GM23338 (cell line): ENCODE results near the gene RBM33. TPM values are rescaled to one million over a fixed set of nuclear protein-coding genes. Genes with fewer than 3 reads are reported as not detected.

Experiments
- ATAC-seq: fragments of 200-7000 bp; cut with Tn5 transposase; 3 replicates; pipeline ENCODE4 v1.9.1; 2020
- DNase-seq: peaks from one replicate; pipeline ENCODE4 v3.0.0-alpha.2; 2015; ENCODE audit warnings: low spot score
- H2AFZ ChIP-seq: fragments of 200-600 bp; sonication (generic); 2 replicates; pipeline ENCODE4 v1.8.0; 2016; ENCODE audit warnings: antibody characterized with exemption, mild to moderate bottlenecking, moderate library complexity
- H3F3A ChIP-seq: fragments of 200-600 bp; sonication (generic); replicated peaks from 2 replicates; pipeline ENCODE4 v1.8.0; 2017; ENCODE audit warnings: antibody characterized with exemption, mixed run types, low read depth
- H3K27ac ChIP-seq: fragments of 200-600 bp; sonication (generic); 2 replicates; pipeline ENCODE4 v1.6.1; 2016; ENCODE audit warnings: low read depth
- H3K27me3 ChIP-seq: fragments of 200-600 bp; sonication (generic); 2 replicates; pipeline ENCODE4 v1.8.0; 2016; ENCODE audit warnings: mild to moderate bottlenecking, mixed run types, moderate library complexity; ENCODE audit not compliant: insufficient read depth
- H3K36me3 ChIP-seq: fragments of 200-600 bp; sonication (generic); 2 replicates; pipeline ENCODE4 v1.8.0; 2016; ENCODE audit warnings: mild to moderate bottlenecking; ENCODE audit not compliant: insufficient read depth
- H3K4me1 ChIP-seq: fragments of 200-600 bp; sonication (generic); 2 replicates; pipeline ENCODE4 v1.8.0; 2016; ENCODE audit warnings: mild to moderate bottlenecking, moderate library complexity; ENCODE audit not compliant: insufficient read depth
- H3K4me2 ChIP-seq: fragments of 200-600 bp; sonication (generic); 2 replicates; pipeline ENCODE4 v1.7.1; 2017; ENCODE audit warnings: mixed run types
- H3K4me3 ChIP-seq: fragments of 200-600 bp; sonication (generic); 2 replicates; pipeline ENCODE4 v1.6.1; 2016; ENCODE audit warnings: mixed run types
- H3K79me2 ChIP-seq: fragments of 200-600 bp; sonication (generic); replicated peaks from 2 replicates; pipeline ENCODE4 v1.8.0; 2017; ENCODE audit warnings: mild to moderate bottlenecking; ENCODE audit not compliant: insufficient read depth
- H3K9me2 ChIP-seq: fragments of 200-600 bp; sonication (generic); 2 replicates; pipeline ENCODE4 v1.8.0; 2017; ENCODE audit not compliant: insufficient read depth
- H4K20me1 ChIP-seq: fragments of 200-600 bp; sonication (generic); replicated peaks from 2 replicates; pipeline ENCODE4 v1.8.0; 2017; ENCODE audit warnings: mild to moderate bottlenecking; ENCODE audit not compliant: insufficient read depth
- H3K27ac Mint-ChIP-seq: 2 replicates; pipeline ENCODE4 v1.8.0; 2020; ENCODE audit warnings: inconsistent platforms, mild to moderate bottlenecking, moderate library complexity, mixed read lengths
- H3K27me3 Mint-ChIP-seq: 3 replicates; pipeline ENCODE4 v1.8.0; 2022; ENCODE audit warnings: low read depth, mild to moderate bottlenecking, moderate library complexity, mixed read lengths, inconsistent platforms; ENCODE audit not compliant: insufficient read depth, poor library complexity
- H3K36me3 Mint-ChIP-seq: 3 replicates; pipeline ENCODE4 v1.8.0; 2021; ENCODE audit warnings: low read depth, mild to moderate bottlenecking, inconsistent platforms, moderate library complexity, mixed read lengths
- H3K4me1 Mint-ChIP-seq: 3 replicates; pipeline ENCODE4 v1.8.0; 2020; ENCODE audit warnings: mild to moderate bottlenecking, inconsistent platforms, mixed read lengths
- H3K4me3 Mint-ChIP-seq: 3 replicates; pipeline ENCODE4 v1.8.0; 2021; ENCODE audit warnings: moderate library complexity, mild to moderate bottlenecking, inconsistent platforms, mixed read lengths
- H3K9me3 Mint-ChIP-seq: 3 replicates; pipeline ENCODE4 v1.8.0; 2020; ENCODE audit warnings: moderate library complexity, mild to moderate bottlenecking, inconsistent platforms, mixed read lengths
- CREB1 ChIP-seq: fragments of 250-450 bp; sonication (Bioruptor Pico); IDR thresholded peaks from 2 replicates; pipeline ENCODE4 v1.5.0; 2020; ENCODE audit warnings: low read depth, mild to moderate bottlenecking, moderate library complexity
- CTCF ChIP-seq, 2 experiments: fragments of 200-600 bp in 1 of 2; sonication (generic) in 1 of 2; conservative IDR thresholded peaks; 2 replicates each; pipeline versions ENCODE4 v1.5.1 to v1.6.1; 2016 to 2017; ENCODE audit warnings: antibody characterized with exemption in 2 of 2, low read depth in 2 of 2, mild to moderate bottlenecking in 2 of 2, moderate library complexity in 1 of 2
- ETS1 ChIP-seq: IDR thresholded peaks from 2 replicates; pipeline ENCODE4 v1.6.1; 2016; ENCODE audit warnings: antibody characterized with exemption
- EZH2 ChIP-seq: fragments of 200-600 bp; sonication (generic); IDR thresholded peaks from one replicate; pipeline ENCODE4 v1.8.0; 2017; ENCODE audit warnings: antibody characterized with exemption, mild to moderate bottlenecking, low read depth; ENCODE audit not compliant: unreplicated experiment
- NANOG ChIP-seq: IDR thresholded peaks from 2 replicates; pipeline ENCODE4 v1.6.1; 2016; ENCODE audit warnings: antibody characterized with exemption, borderline replicate concordance
- POLR2AphosphoS5 ChIP-seq: IDR thresholded peaks from 2 replicates; pipeline ENCODE4 v1.6.1; 2016; ENCODE audit warnings: antibody characterized with exemption, low read depth
- STAT1 ChIP-seq: IDR thresholded peaks from one replicate; pipeline ENCODE4 v1.6.1; 2016; ENCODE audit warnings: antibody characterized with exemption; ENCODE audit not compliant: unreplicated experiment
- ZNF114 ChIP-seq: fragments of 250-450 bp; sonication (Bioruptor Pico); IDR thresholded peaks from 2 replicates; pipeline ENCODE4 v1.5.0; 2020; ENCODE audit warnings: mild to moderate bottlenecking, moderate library complexity
- ZNF462 ChIP-seq: fragments of 250-450 bp; sonication (Bioruptor Pico); IDR thresholded peaks from 2 replicates; pipeline ENCODE4 v1.5.0; 2020; ENCODE audit warnings: mild to moderate bottlenecking, moderate library complexity
- polyA plus RNA-seq: library from polyadenylated mRNA; unstranded; fragments of >200 nt; fragmentation: Nextera tagmentation; extraction: Ambion mirVana; gene quantifications from 2 replicates; pipeline ENCODE4 v1.2.1, GENCODE V29; 2016
- total RNA-seq: library from RNA; depleted of rRNA; stranded (reverse); fragments of >200 nt; shearing (Covaris generic); gene quantifications from 2 replicates; pipeline ENCODE4 v1.2.3, GENCODE V29; 2014

The RBM33 gene
- total and polyA plus RNA-seq, 2 experiments from 2014 or later = 47.7 to 94.7 TPM

- no peaks in the 10 kb centered on the region for H3K27me3 ChIP-seq
- H3K4me3 Mint-ChIP-seq = no peak overlapping the region
- H3K27ac Mint-ChIP-seq = no peak overlapping the region
Observed at GRCh38 chr7:155647734-155648133, 3.3 kb downstream of the RBM33 start.

More at GRCh38 chr7:155647734-155648133, 3.3 kb downstream of the RBM33 start:
- Histone ChIP-seq H3K27ac (no peak overlapping the region), H3K4me1 (peaks cover 9% of the 10 kb centered on the region), H3K4me3 (no peak overlapping the region), H3K4me2 (no peak overlapping the region), H3K9me2 (no peaks in the 10 kb centered on the region), H4K20me1 (peaks cover 27% of the 10 kb centered on the region), H3F3A (no peaks in the 10 kb centered on the region), H3K36me3 (peaks cover 4% of the 10 kb centered on the region; the same call in 1 of the 2 replicates), H2AFZ (no peak overlapping the region), H3K79me2 (peaks cover 89% of the 10 kb centered on the region)
- TF ChIP-seq CTCF (conservative IDR thresholded peaks at IDR 0.05; ENCODE audit: low read depth in 2 of 2) (no peak), ZNF114 (CRISPR knock-in tag) (no peak), ETS1 (no peak), NANOG (no peak), POLR2AphosphoS5 (no peak), EZH2 (no peak), STAT1 (no peak), CREB1 (CRISPR knock-in tag) (no peak), ZNF462 (no peak)
- DNase-seq = no peak
- Mint-ChIP-seq H3K9me3 (peaks cover 19% of the 10 kb centered on the region; the same call in 2 of the 3 replicates), H3K27me3 (peaks cover 8% of the 10 kb centered on the region), H3K4me1 (peaks cover 30% of the 10 kb centered on the region), H3K36me3 (peaks cover 48% of the 10 kb centered on the region)
- no peak for ATAC-seq
